Cerebellar nuclear complex (tissue), 1 donor: ENCODE measurements around the gene CNPY1.
"Not testable (repeated sequence)": the region's sequence is repeated elsewhere in the genome, so short reads cannot be mapped to it uniquely, and the experiment has no call there.

Experiments
- DNase-seq, 2 experiments: peaks; one replicate each; lab custom pipeline; 2025; lab: John Stamatoyannopoulos, UW

Gene CNPY1

DNA sequence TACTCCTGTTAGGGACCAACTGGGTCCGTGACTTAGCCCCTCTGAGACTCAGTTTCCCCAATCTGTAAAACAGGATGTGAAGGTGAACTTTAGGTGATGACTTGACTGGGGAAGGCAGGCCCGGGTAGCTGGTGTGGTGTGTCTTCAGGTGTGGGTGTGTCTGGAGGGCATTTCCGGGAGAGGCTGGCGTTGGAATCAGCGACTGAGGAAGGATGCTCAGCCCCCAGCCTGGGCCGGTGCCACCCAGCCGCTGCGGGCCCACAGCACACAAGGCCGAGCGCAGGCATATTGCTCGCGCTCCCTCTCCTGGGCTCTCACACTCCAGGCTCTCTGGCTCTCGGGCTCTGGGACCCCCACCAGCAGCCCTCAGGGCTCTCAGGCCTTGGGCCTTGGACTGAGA is 31.7 kb upstream of the CNPY1 start:
- DNase-seq = no peak

DNA sequence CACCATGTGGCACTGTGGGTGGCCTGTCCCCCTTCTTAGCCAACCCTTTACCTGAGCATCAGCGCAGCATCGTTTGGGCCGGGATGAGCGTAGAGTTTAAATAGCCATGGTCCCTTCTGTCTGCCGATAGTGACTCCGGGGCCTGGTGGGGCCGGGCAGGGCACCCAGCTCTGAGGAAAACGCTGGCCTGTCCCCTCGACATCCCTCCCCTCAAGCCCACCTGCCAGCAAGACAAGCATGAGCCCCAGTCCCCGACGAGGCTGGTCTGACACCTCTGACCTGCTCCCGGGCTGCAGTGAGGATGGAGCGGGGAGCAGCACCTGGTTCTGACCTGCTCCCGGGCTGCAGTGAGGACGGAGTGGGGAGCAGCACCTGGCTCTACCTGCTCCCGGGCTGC is 31.1 kb upstream of the CNPY1 start:
- DNase-seq = no peak

DNA sequence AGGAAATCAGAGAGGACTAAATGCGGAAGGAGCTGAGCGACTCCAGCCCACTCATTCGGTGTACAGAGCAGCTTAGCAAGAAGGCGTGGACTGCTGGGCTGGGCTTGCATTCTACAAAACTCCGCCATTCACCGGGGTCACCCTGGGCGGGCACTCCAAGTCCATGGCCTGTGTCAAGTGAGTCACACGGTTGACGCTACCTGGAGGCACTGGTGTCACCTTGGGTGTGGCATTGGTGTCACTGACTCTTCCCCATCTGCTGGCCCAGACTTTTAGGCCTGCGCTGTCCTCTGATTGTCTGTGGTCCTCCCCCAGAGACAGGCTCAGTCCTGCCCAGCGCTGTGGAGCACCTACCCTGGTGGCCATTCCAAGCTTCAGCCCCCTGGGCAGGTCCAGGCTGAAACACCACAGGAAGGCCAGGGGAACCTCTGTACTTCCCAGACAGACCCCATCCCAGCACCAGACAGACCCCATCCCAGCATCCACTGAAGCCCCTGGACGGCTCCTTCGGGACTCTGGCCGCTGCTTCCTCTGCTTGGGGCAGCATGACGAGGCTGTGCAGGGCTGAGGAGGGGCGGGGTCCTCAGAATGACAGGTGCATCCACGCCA is 30.6 kb upstream of the CNPY1 start:
- DNase-seq = no peak

DNA sequence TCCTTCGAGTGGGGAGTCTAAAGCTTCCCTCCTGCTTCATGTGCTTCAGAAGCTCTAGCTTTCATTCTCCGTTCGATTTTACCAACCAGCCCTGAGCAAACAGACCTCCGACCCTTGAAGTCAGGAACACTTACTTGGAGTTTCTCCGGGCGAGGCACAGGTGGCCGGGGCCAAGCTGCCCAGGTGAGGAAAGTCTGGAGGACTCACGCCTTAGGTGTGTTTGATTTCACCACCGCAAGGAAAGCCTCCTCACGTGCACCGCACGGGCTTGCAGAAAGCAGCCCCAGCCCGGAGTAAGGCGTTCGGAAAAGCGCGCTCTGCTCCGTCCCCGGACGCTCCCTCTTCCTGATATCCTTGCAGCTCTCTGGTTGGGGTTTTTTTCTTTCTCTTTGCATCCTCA is 30.1 kb upstream of the CNPY1 start:
- no peak for DNase-seq

DNA sequence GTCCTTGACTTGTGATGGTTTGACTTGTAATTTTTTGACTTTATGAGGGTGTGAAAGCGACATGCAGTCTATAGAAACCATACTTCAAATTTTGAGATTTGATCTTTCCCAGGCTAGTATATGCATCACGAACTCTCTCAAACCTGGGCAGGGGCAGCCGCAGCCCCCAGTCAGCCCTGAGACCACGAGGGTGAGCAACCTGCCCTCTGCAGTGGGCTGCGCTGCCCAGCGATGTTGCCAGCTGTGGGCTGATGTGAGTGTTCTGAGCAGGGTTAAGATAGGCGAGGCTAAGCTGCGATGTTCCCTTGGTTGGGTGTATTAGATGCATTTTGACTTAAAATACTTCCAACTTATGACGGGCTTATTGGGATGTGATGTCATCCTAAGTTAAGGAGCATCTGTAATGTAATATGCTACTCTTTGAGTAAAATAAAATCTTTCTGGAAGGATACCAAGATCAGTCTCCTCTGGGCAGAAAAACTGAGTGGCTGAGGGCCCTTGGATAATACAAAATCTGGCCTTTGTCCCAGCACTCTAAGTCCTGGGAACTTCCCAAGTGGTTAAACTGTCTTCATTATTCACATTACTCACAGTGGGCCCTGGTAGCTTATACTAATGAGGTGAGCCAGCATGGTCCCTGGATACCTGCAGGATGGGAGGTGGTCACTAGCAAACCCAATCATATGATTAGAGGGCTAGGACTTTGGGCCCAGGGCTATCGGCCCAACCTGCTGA is 28.4 kb upstream of the CNPY1 start:
- no peak for DNase-seq

- DNase-seq = no peak
These were observed 25.4 kb upstream of the CNPY1 start for GRCh38 chr7:155571581-155572345.

- no peak for DNase-seq
These were observed 24.6 kb upstream of the CNPY1 start for GRCh38 chr7:155570991-155571390.

DNA sequence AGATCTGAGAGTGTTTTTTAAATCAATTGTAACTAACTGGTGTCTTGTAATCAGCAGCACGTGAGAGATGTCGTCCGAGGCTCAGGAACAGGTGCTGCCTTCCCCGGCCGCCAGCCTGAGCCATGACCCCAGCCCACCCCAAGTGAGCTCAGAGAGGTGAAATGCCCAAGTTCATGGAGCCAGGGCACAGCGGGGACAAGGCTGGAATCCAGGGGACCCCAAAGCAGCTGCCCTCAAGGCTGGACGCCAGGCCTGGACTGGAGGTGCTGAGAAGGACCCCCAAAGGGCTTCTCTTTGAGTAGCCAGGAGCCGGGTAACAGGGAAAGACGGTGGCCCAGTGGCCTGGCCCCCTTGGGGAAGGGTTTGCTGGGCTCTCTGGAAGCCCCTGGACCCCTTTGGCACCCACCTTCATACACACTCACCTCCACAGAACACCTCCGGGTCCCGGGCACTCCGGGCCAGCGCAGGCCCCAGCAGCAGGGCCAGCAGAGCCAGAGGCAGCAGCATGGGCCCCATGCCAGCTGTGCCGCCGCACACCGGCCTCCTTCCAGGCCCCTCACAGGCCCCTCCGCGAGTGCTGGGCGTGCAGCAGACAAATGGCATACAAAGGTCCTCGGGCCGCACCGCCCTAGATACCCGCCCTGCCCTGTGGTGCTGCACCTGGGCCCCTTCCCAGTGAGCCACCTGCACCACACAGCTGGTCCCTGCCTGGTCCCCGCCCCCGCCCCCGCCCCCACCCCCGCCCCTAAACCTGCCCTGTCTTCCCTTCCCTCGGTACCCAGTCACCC is 24.0 kb upstream of the CNPY1 start:
- DNase-seq = no peak

DNA sequence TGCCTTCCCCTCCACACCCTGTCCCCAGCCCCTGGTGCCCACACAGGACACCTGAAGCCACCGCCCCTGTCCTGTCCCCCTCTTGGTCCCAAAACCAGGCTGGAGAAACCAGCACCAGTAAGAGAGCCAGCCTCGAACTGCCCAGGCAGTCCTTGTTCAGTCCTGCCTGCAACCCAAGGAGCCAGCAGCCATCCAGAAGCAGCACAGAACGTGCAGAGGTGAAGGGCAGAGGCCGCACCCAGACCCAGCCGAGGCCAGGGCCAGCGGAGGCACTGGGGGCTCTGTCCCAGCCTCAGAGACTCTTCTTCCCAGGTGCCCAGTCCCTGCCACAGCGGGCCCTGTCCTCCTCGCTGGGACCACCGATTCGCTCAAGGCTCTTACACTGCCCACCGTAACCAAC is 23.3 kb upstream of the CNPY1 start:
- DNase-seq = no peak

DNA sequence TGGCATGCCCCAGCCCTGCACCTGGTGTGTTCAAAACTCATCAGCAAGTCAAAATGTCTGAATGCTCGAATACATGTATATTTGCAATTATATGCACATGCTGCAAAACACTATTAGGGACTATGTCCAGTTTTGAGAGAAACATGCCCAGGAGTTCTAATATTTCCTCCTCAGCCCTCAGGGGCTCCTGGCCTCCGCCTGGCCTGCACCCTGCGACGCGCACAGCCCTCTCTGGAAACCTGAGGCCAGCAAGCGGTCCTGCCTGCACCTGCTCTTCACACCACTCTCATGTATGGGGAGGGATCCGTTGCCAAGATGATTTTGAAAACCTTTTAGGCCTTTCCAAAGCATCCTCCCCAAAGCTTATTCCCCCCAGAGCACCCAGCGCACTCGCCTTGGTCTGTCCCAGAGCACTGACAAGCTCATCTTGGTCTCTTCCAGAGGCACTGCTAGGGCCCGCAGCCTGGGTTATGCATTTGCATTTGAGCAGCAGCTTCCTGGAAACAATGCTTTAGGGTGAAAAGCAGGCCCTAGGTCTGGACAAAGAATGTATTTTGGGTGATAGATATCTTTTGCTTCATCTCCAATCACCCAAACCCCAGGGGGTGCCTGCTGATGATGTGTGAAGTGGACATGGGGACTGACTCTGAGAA is 22.6 kb upstream of the CNPY1 start:
- no peak for DNase-seq

DNA sequence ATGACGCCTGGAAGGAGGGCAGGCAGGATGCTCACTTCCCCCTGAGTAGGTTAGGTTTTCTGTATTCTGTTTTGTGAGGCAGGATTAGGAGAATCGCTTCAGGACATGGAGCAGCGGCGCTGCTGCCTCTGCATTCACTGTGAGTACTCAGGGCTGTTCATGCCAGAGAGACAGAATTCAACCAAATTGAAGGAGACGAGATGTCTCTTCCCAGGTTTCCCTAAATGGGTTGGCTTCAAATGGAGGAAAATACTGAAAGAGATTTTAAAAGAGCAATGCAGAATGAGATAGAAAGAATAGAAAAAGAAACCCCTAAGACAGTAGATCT is 21.9 kb upstream of the CNPY1 start:
- peak in 1 of 2 experiments; percentile 60 for DNase-seq

DNA sequence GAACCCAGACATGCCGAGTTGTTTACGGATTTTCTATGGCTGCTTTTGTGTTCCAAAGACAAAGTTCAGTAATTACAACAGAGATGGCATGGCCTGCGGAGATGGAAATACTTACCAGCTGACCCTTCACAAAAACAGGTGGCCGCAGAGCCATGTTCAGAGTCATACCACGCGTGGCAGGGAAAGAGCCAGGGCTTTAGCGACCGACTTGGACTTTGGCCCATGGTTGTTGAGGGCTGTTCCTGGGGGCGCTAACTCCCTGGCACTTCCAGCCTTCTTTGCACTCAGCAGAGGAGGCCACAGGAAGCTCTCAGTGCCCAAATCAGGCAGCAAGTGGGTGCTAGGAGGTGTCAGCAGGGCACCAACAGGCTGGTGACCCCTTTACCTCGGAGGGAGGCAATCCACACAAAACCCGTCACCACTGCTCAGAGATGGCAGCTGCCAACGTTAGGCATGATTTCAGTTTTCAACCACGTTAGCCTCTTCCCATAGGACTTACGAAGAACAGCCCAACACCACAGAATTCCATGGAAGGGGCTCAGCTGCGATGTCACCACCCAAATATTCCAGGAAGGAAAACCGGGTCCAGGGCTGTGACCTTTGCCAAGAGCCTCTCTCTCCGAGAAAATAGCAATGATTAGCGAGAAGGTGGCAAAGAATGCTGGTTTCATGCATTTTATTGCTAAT is 21.4 kb upstream of the CNPY1 start:
- no peak for DNase-seq

DNA sequence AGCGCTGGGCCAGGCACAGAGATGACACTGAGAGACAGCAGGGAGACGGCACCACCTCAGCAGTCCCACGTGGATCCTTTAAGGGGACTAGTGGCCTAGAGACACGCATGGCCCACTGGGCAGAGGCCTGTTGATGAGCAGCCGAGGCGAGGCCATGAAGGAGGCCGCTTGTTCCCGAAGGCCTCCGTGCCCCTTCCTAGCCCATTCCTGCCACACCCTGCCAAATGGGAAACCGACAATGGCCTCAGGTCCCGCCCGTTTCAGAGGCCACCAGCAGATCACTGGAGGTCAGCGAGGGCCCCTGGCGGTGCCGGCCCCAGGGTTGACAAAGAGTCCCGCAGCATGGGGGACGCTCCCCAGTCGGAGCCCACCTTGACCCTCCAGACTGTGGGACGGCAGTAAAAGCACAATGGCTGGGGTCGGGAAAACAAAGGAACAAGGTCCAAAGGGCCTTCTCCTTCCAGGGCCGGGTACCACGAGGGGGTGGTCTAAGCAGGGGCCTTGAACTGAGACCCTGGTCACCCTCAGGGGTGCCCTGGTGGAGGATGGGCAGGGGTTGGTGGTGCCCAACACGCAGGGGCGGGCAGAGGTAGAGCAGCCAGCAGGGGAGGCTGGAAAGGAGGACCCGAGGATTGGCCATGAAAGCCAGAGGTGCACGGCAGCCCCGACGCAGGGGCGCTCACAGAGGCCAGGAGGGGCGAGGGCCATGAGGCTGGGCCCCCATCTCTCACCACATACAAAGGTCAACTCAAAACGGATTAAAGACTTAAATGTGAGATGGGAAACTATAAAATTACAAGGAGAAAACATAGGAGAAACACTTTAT is 19.9 kb upstream of the CNPY1 start:
- no peak for DNase-seq

- DNase-seq = no peak
These were observed 19.2 kb upstream of the CNPY1 start for GRCh38 chr7:155565596-155565995.

DNA sequence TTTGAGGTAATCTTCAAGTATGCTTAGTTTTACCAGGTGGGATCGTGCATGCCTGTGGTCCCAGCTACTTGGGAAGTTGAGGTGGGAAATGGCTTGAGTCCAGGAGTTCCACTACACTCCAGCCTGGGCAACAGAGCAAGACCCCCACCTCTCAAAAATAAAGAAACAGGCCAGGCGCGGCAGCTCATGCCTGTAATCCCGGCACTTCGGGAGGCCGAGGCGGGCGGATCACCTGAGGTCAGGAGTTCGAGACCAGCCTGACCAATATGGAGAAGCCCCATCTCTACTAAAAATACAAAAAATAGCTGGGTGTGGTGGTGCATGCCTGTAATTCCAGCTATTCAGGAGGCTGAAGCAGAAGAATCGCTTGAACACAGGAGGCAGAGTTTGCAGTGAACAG is 16.6 kb upstream of the CNPY1 start:
- DNase-seq = not testable (repeated sequence)

DNA sequence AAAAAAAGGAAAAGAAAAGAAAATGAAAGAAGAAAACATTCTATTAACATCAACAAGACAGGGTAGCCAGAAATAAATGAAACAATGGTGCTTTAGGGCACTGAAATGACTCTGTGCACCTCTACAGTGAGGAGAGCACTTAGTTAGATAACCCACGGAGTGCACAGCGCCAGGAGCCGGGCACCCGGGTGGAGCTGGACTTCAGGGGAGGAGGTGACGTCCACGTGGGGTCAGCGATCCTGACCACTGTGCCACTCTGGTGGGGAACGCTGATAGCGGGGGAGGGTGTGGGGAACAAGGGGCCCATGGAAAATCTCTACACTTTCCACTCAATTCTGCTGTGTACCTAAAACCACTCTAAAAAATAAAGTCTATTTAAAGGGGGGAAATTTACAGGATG is 15.7 kb upstream of the CNPY1 start:
- no peak for DNase-seq

GRCh38 chr7:155560982-155561686 is 14.8 kb upstream of the CNPY1 start:
- no peak for DNase-seq

- no peak for DNase-seq
These were observed 14.0 kb upstream of the CNPY1 start for GRCh38 chr7:155560196-155560885.

DNA sequence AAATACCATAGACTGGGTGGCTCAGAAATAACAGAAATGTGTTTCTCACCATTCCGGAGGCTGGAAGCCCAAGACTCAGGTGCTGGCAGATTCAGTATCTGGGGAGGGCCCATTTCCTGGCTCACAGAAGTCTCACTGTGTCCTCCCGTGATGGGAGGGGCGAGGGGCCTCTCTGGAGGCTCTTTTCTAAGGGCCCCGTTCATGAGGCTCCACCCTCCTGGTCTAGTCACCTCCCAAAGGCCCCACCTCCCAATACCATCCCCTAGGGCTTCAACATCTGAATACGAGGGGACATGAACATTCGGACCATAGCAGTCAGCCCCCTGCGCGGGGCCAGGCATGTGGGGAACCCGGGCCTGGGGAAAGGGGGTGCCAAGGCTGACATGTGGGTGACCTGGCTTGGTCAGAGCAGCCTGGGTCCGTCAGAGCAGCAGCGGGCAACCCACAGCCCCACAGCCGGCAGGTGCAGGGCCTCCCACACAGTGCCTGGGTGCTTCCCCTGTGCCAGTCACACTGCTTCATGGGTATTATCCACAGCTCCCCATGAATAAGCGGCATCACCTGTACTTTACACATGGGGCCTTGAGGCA is 13.3 kb upstream of the CNPY1 start:
- no peak for DNase-seq
